ENCODE measurements around the gene CYP19A1.

The CYP19A1 gene

GRCh38 chr15:51346136-51346535 is 7.7 kb upstream of the CYP19A1 start:
- DNase-seq (ENCODE audit: low read depth, low spot score), result no peak
- CTCF ChIA-PET, result interaction anchor here (1.2 to 1.7 kb wide), 2 partner anchors 36 to 57 kb away, joined by 3 to 5 read pairs; no protein-coding TSS in a partner anchor
- TF ChIP-seq CTCF (IDR thresholded peaks at IDR 0.05; ENCODE audit: insufficient read depth, low read length, missing control alignments), result no peak
- H3K4me3 ChIP-seq (ENCODE audit: low read depth, low read length), result no peak overlapping the region
- POLR2A ChIA-PET, result no interaction called here

GRCh38 chr15:51343466-51343865 is 5.1 kb upstream of the CYP19A1 start:
- CTCF ChIA-PET, result no interaction called here
- no peak for DNase-seq (ENCODE audit: low read depth, low spot score)
- no peak overlapping the region for H3K4me3 ChIP-seq (ENCODE audit: low read depth, low read length)
- TF ChIP-seq CTCF (IDR thresholded peaks at IDR 0.05; ENCODE audit: insufficient read depth, low read length, missing control alignments), result no peak
- POLR2A ChIA-PET, result no interaction called here

GRCh38 chr15:51342227-51342999 is 4.0 kb upstream of the CYP19A1 start:
- ChIA-PET POLR2A (no interaction called here), CTCF (no interaction called here)
- no peak for TF ChIP-seq CTCF (IDR thresholded peaks at IDR 0.05; ENCODE audit: insufficient read depth, low read length, missing control alignments)
- no peak overlapping the region for H3K4me3 ChIP-seq (ENCODE audit: low read depth, low read length)
- no peak for DNase-seq (ENCODE audit: low read depth, low spot score)

GRCh38 chr15:51341366-51342226 is 3.2 kb upstream of the CYP19A1 start, which contains the start of gene GLDN:
Gene GLDN (plus strand): TSS chr15:51341655. CDS start chr15:51341685, 30 bp downstream.
- H3K4me3 ChIP-seq (ENCODE audit: low read depth, low read length), result no peak within 1 kb of the TSS
- no peak for DNase-seq (ENCODE audit: low read depth, low spot score)
- TF ChIP-seq CTCF (IDR thresholded peaks at IDR 0.05; ENCODE audit: insufficient read depth, low read length, missing control alignments), result no peak
- POLR2A ChIA-PET, result no interaction called here
- CTCF ChIA-PET, result no interaction called here

GRCh38 chr15:51335538-51336410 is 2.6 kb downstream of the CYP19A1 start:
- no peak for DNase-seq (ENCODE audit: low read depth, low spot score)

More at GRCh38 chr15:51335538-51336410, 2.6 kb downstream of the CYP19A1 start:
- no peak overlapping the region for H3K4me3 ChIP-seq (ENCODE audit: low read depth, low read length)
- ChIA-PET CTCF (no interaction called here), POLR2A (no interaction called here)
- TF ChIP-seq CTCF (IDR thresholded peaks at IDR 0.05; ENCODE audit: insufficient read depth, low read length, missing control alignments), result no peak
